H1 (cell line): Measurements from ENCODE around the gene KPNA4. TPM values are rescaled to one million over a fixed set of nuclear protein-coding genes. Genes with fewer than 3 reads are reported as not detected.

Experiments used
- CTCF ChIA-PET: fragments of 300-600 bp; sonication (Branson Sonifier 250); formaldehyde crosslinking; loops from one replicate; lab custom pipeline; 2021; ENCODE audit not compliant: partially characterized antibody; lab: Charles Lee
- POLR2A ChIA-PET: fragments of 300-600 bp; sonication (Branson Sonifier 250); formaldehyde crosslinking; loops from one replicate; lab custom pipeline; 2021; ENCODE audit warnings: inconsistent platforms; ENCODE audit not compliant: partially characterized antibody; lab: Charles Lee
- DNase-seq, 2 experiments: peaks; one replicate each; pipeline versions ENCODE4 v3.0.0 to v3.0.0-alpha.2; 2010 to 2022; ENCODE audit warnings: low spot score in 2 of 2, low read depth in 1 of 2, mixed read lengths in 1 of 2
- FAIRE-seq: peaks from 2 replicates; lab custom pipeline; 2011; peaks lifted over from hg19 to GRCh38; lab: Jason Lieb, UNC
- H2AFZ ChIP-seq: 2 replicates; pipeline ENCODE4 v1.8.1; 2012; ENCODE audit warnings: low read length, inconsistent platforms
- H2AK5ac ChIP-seq: 2 replicates; pipeline ENCODE4 v1.6.1; 2013; ENCODE audit warnings: low read depth, low read length
- H2BK120ac ChIP-seq: replicated peaks from 2 replicates; pipeline ENCODE3; 2013; ENCODE audit warnings: low read depth, low read length, inconsistent platforms
- H2BK12ac ChIP-seq: 2 replicates; pipeline ENCODE4 v1.6.1; 2013; ENCODE audit warnings: low read depth, low read length
- H2BK15ac ChIP-seq: 2 replicates; pipeline ENCODE4 v1.6.1; 2013; ENCODE audit warnings: low read length
- H2BK20ac ChIP-seq: 2 replicates; pipeline ENCODE4 v1.6.1; 2013; ENCODE audit warnings: low read length
- H2BK5ac ChIP-seq: 2 replicates; pipeline ENCODE4 v1.6.1; 2013; ENCODE audit warnings: low read depth, low read length
- H3K14ac ChIP-seq: 2 replicates; pipeline ENCODE4 v1.6.1; 2013; ENCODE audit warnings: inconsistent platforms; ENCODE audit not compliant: insufficient read length
- H3K18ac ChIP-seq: 2 replicates; pipeline ENCODE4 v1.6.1; 2013; ENCODE audit warnings: low read length; ENCODE audit errors: extremely low read depth
- H3K23ac ChIP-seq: 2 replicates; pipeline ENCODE4 v1.6.1; 2013; ENCODE audit warnings: inconsistent platforms; ENCODE audit not compliant: insufficient read length
- H3K23me2 ChIP-seq: 2 replicates; pipeline ENCODE4 v1.6.1; 2013; ENCODE audit warnings: low read depth, low read length
- H3K27ac ChIP-seq: 2 replicates; pipeline ENCODE4 v1.6.1; 2011; ENCODE audit warnings: low read depth, low read length, inconsistent platforms
- H3K27me3 ChIP-seq, 4 experiments: replicated peaks in 1 of 4; 1 replicate in 1 of 4; 2 replicates in 3 of 4; pipeline versions ENCODE4 v1.6.1 to v1.8.1; 2011 to 2013; ENCODE audit warnings: low read length in 3 of 4, mild to moderate bottlenecking in 3 of 4, inconsistent platforms in 2 of 4, mixed read lengths in 2 of 4, moderate library complexity in 1 of 4; ENCODE audit not compliant: control insufficient read depth in 3 of 4, insufficient read depth in 3 of 4; ENCODE audit errors: extremely low read depth in 1 of 4
- H3K36me3 ChIP-seq, 4 experiments: 2 replicates each; pipeline versions ENCODE4 v1.6.1 to v1.8.1; 2011 to 2013; ENCODE audit warnings: mild to moderate bottlenecking in 4 of 4, low read length in 3 of 4, moderate library complexity in 2 of 4, control low read depth in 1 of 4, inconsistent platforms in 1 of 4; ENCODE audit not compliant: insufficient read depth in 4 of 4, control insufficient read depth in 2 of 4
- H3K4ac ChIP-seq: replicated peaks from 2 replicates; pipeline ENCODE3; 2013; ENCODE audit warnings: low read length, low read depth, mixed read lengths, inconsistent platforms; ENCODE audit not compliant: insufficient read length
- H3K4me1 ChIP-seq, 4 experiments: replicated peaks in 1 of 4; 1 replicate in 1 of 4; 2 replicates in 3 of 4; pipeline versions ENCODE4 v1.6.1 to v1.8.1; 2011 to 2013; ENCODE audit warnings: low read length in 3 of 4, inconsistent platforms in 2 of 4, mixed read lengths in 1 of 4; ENCODE audit not compliant: insufficient read depth in 4 of 4, control insufficient read depth in 3 of 4
- H3K4me2 ChIP-seq, 2 experiments: 2 replicates each; pipeline versions ENCODE4 v1.6.1 to v1.8.1; 2011 to 2013; ENCODE audit warnings: low read depth in 2 of 2, low read length in 2 of 2, control low read depth in 1 of 2, inconsistent platforms in 1 of 2, mild to moderate bottlenecking in 1 of 2; ENCODE audit not compliant: insufficient read depth in 1 of 2
- H3K4me3 ChIP-seq, 4 experiments: fragments of 200-600, 300-600 bp in 1 of 4; sonication (generic), shearing (Covaris generic), sonication (Bioruptor Twin) in 1 of 4; 2 replicates each; pipeline versions ENCODE4 v1.5.1 to v1.8.1; 2011 to 2016; ENCODE audit warnings: low read length in 4 of 4, low read depth in 3 of 4, control low read depth in 2 of 4, inconsistent platforms in 2 of 4, mild to moderate bottlenecking in 2 of 4, mixed read lengths in 1 of 4, moderate library complexity in 1 of 4; ENCODE audit not compliant: insufficient read depth in 2 of 4; ENCODE audit errors: extremely low read depth in 1 of 4
- H3K56ac ChIP-seq: replicated peaks from 2 replicates; pipeline ENCODE3; 2013; ENCODE audit warnings: low read depth, mild to moderate bottlenecking, mixed read lengths, low read length, inconsistent platforms; ENCODE audit not compliant: insufficient read length
- H3K79me1 ChIP-seq: 2 replicates; pipeline ENCODE4 v1.6.1; 2013; ENCODE audit warnings: low read depth, low read length, control low read depth
- H3K79me2 ChIP-seq, 2 experiments: 2 replicates each; pipeline versions ENCODE4 v1.6.1 to v1.8.1; 2012 to 2013; ENCODE audit warnings: low read length in 2 of 2, mild to moderate bottlenecking in 2 of 2, inconsistent platforms in 1 of 2; ENCODE audit not compliant: insufficient read depth in 2 of 2, control insufficient read depth in 1 of 2
- H3K9ac ChIP-seq, 4 experiments: replicated peaks in 1 of 4; 1 replicate in 1 of 4; 2 replicates in 3 of 4; pipeline versions ENCODE4 v1.6.1 to v1.8.1; 2011 to 2013; ENCODE audit warnings: low read depth in 3 of 4, low read length in 3 of 4, control low read depth in 2 of 4, mild to moderate bottlenecking in 2 of 4, moderate library complexity in 2 of 4, inconsistent platforms in 1 of 4; ENCODE audit errors: extremely low read depth in 1 of 4
- H3K9me3 ChIP-seq, 2 experiments: 2 replicates each; pipeline versions ENCODE4 v1.6.1 to v1.8.1; 2012 to 2013; ENCODE audit warnings: mild to moderate bottlenecking in 2 of 2, moderate library complexity in 2 of 2, control low read depth in 1 of 2, inconsistent platforms in 1 of 2, low read depth in 1 of 2, low read length in 1 of 2, mixed read lengths in 1 of 2; ENCODE audit not compliant: insufficient read depth in 2 of 2
- H4K20me1 ChIP-seq, 2 experiments: replicated peaks in 1 of 2; 2 replicates each; pipeline versions ENCODE3 to v1.8.1; 2011 to 2013; ENCODE audit warnings: inconsistent platforms in 2 of 2, low read length in 2 of 2, mild to moderate bottlenecking in 1 of 2; ENCODE audit not compliant: insufficient read depth in 2 of 2, control insufficient read depth in 1 of 2
- H4K5ac ChIP-seq: 2 replicates; pipeline ENCODE4 v1.6.1; 2013; ENCODE audit warnings: low read length, low read depth, mixed read lengths, inconsistent platforms; ENCODE audit not compliant: insufficient read length
- H4K8ac ChIP-seq: 2 replicates; pipeline ENCODE4 v1.8.0; 2013; ENCODE audit warnings: mild to moderate bottlenecking, moderate library complexity, low read length, inconsistent platforms; ENCODE audit not compliant: insufficient read depth; ENCODE audit errors: extremely low read depth
- H4K91ac ChIP-seq: replicated peaks from 2 replicates; pipeline ENCODE3; 2013; ENCODE audit warnings: low read length, mixed read lengths, inconsistent platforms; ENCODE audit not compliant: insufficient read length
- BCL11A ChIP-seq, 2 experiments: IDR thresholded peaks; one replicate each; pipeline ENCODE4 v1.6.1; 2011; ENCODE audit warnings: low read depth in 2 of 2, low read length in 2 of 2, mild to moderate bottlenecking in 2 of 2
- PHF8 ChIP-seq: fragments of 200-600 bp; sonication (generic); conservative IDR thresholded peaks from 2 replicates; pipeline ENCODE4 v1.7.1; 2012; ENCODE audit warnings: low read depth, mild to moderate bottlenecking, inconsistent platforms, low read length, moderate library complexity
- POLR2A ChIP-seq, 2 experiments: IDR thresholded peaks; 1 replicate in 1 of 2; 2 replicates in 1 of 2; pipeline ENCODE4 v1.6.1; 2011; ENCODE audit warnings: low read depth in 2 of 2, low read length in 2 of 2, mild to moderate bottlenecking in 2 of 2; ENCODE audit errors: control extremely low read depth in 1 of 2
- SAP30 ChIP-seq: fragments of 300-600 bp; sonication (generic); IDR thresholded peaks from 2 replicates; pipeline ENCODE4 v1.7.1; 2012; ENCODE audit warnings: low read length, moderate library complexity, mild to moderate bottlenecking, inconsistent platforms; ENCODE audit not compliant: insufficient read depth, insufficient replicate concordance
- WGBS, 2 experiments: shearing (Covaris generic) in 1 of 2; methylation state at CpG; one replicate each; pipeline versions ENCODE4 v1.1.6 to v1.1.7; 2013 to 2015; ENCODE audit warnings: low lambda C conversion rate in 2 of 2, mixed read lengths in 2 of 2, inconsistent platforms in 1 of 2, low coverage in 1 of 2, missing lambda C conversion rate in 1 of 2; ENCODE audit not compliant: insufficient replicate concordance in 2 of 2, insufficient coverage in 1 of 2, insufficient read length in 1 of 2; ENCODE audit errors: extremely low coverage in 1 of 2, missing lambda C conversion rate in 1 of 2; 5-methylcytosine and 5-hydroxymethylcytosine counted together
- polyA plus RNA-seq, 7 experiments: library from polyadenylated mRNA; depleted of rRNA in 3 of 7; stranded (reverse) in 5 of 7; unstranded in 2 of 7; fragments of >200 nt in 5 of 7; fragments of 200-250 nt in 2 of 7; gene quantifications; 1 replicate in 5 of 7; 2 replicates in 1 of 7; 4 replicates in 1 of 7; pipeline versions ENCODE4 v1.2.1 to v1.2.3, GENCODE V29; 2011 to 2013; ENCODE audit warnings: missing spikeins in 2 of 7, mixed read lengths in 2 of 7
- total RNA-seq: library from RNA; stranded (reverse); fragmentation: NEBNext Ultra II Directional; extraction: Animal tissue kit (Norgen Biotek cat#: 25700); gene quantifications from 2 replicates; pipeline ENCODE4 v1.2.1, GENCODE V29; 2021

The KPNA4 gene
- total and polyA plus RNA-seq, 2 of the 8 experiments (the other 6 are each of a cell fraction or from before 2014, with no cell fraction given): 13.2 to 81.9 TPM

DNA sequence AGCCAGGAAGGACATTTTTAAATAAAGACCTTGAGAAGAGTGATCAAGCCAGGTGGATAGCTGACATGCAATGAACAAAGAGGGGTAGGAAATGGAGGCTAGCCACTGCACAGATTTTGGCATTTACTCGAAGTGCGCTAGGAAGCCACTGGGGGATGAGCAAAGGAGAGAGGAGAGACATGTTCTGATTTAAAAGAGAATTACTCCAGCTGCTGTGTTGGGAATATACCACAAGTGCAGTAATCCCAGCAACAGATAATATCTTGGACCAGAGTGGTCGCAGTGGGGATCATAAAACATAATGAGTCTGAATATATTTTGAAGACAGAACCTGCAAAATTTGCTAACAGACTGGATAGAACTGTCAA, 19.9 kb downstream of the KPNA4 start:
- no peak overlapping the region for H3K9ac ChIP-seq
- no peak overlapping the region for H3K23ac ChIP-seq
- no peak overlapping the region for H2BK120ac ChIP-seq
- peaks cover 2% of the 10 kb centered on the region; the same call in 1 of the 2 replicates for H3K79me1 ChIP-seq
- no peak overlapping the region for H2BK12ac ChIP-seq
- peaks cover 0 to 100% of the 10 kb centered on the region in 2 experiments; a peak in 3 of 4 replicates for H3K79me2 ChIP-seq
- H3K27me3 ChIP-seq: no peaks in the 10 kb centered on the region
- CTCF ChIA-PET: no interaction called here
- H3K23me2 ChIP-seq: peaks cover 1% of the 10 kb centered on the region; the same call in 1 of the 2 replicates
- H3K4ac ChIP-seq: no peak overlapping the region
- H4K91ac ChIP-seq: no peak overlapping the region
- H2BK15ac ChIP-seq: no peak overlapping the region
- H2AFZ ChIP-seq: no peak overlapping the region
- peaks cover 5% of the 10 kb centered on the region in 2 experiments for H4K20me1 ChIP-seq
- no peak overlapping the region for H4K8ac ChIP-seq
- H3K36me3 ChIP-seq: peaks cover 0 to 6% (median 2%) of the 10 kb centered on the region in 4 experiments; a peak in 2 of 8 replicates
- H4K5ac ChIP-seq: no peak overlapping the region
- FAIRE-seq: no peak
- peaks cover 6 to 15% of the 10 kb centered on the region in 2 experiments; a peak in 3 of 4 replicates for H3K9me3 ChIP-seq
- no peak overlapping the region for H3K4me3 ChIP-seq
- H3K27ac ChIP-seq: no peak overlapping the region
- POLR2A ChIA-PET: no interaction called here
- DNase-seq: no peak
- no peak overlapping the region for H2AK5ac ChIP-seq
- no peak overlapping the region for H3K18ac ChIP-seq
- H2BK20ac ChIP-seq: no peak overlapping the region
- H3K4me2 ChIP-seq: no peak overlapping the region
- no peak overlapping the region for H2BK5ac ChIP-seq
- 97% methylated on average over 3 of the region's 3 CpGs; no CpG with 5 or more reads in 1 of the 2 experiments for WGBS, 2 experiments
- no peak overlapping the region for H3K14ac ChIP-seq
- no peaks in the 10 kb centered on the region; a peak in 2 of 7 replicates for H3K4me1 ChIP-seq
- no peak overlapping the region for H3K56ac ChIP-seq
- TF ChIP-seq POLR2A (IDR thresholded peaks at IDR 0.05; ENCODE audit: control extremely low read depth in 1 of 2, low read depth in 2 of 2, low read length in 2 of 2): no peak
- no peak for TF ChIP-seq BCL11A (IDR thresholded peaks at IDR 0.05; ENCODE audit: low read depth in 2 of 2, low read length in 2 of 2)
- no peak for TF ChIP-seq PHF8
- TF ChIP-seq SAP30: no peak
